Neural cell (in vitro differentiated cells): ENCODE results near the gene KLHL17. TPM values are rescaled to one million over a fixed set of nuclear protein-coding genes. Genes with fewer than 3 reads are reported as not detected.

Source experiments
- H2AFZ ChIP-seq: fragments of 200-600, 300-800 bp; sonication (generic), shearing (Covaris generic); 2 replicates; pipeline ENCODE4 v1.6.0; 2014; ENCODE audit warnings: low read depth, mild to moderate bottlenecking, antibody characterized with exemption, low read length, moderate library complexity
- H3F3A ChIP-seq: fragments of 200-600 bp; shearing (Covaris generic); 2 replicates; pipeline ENCODE4 v1.6.1; 2016; ENCODE audit warnings: mild to moderate bottlenecking, moderate library complexity, mixed read lengths, antibody characterized with exemption, low read length; ENCODE audit not compliant: insufficient read depth, poor library complexity, severe bottlenecking
- H3K27ac ChIP-seq: fragments of 200-600, 300-800 bp; sonication (generic), shearing (Covaris generic); 2 replicates; pipeline ENCODE4 v1.5.1; 2014; ENCODE audit warnings: mild to moderate bottlenecking, low read length, moderate library complexity
- H3K27me3 ChIP-seq: fragments of 300-800, 200-600 bp; sonication (generic), shearing (Covaris generic); 2 replicates; pipeline ENCODE4 v1.6.0; 2014; ENCODE audit warnings: mild to moderate bottlenecking, low read depth, low read length, moderate library complexity; ENCODE audit not compliant: insufficient read depth
- H3K36me3 ChIP-seq: fragments of 300-800, 200-600 bp; sonication (generic), shearing (Covaris generic); 2 replicates; pipeline ENCODE4 v1.5.1; 2014; ENCODE audit warnings: mild to moderate bottlenecking, antibody characterized with exemption, low read length, moderate library complexity; ENCODE audit not compliant: insufficient read depth
- H3K4me2 ChIP-seq: fragments of 300-800, 200-600 bp; sonication (generic), shearing (Covaris generic); 2 replicates; pipeline ENCODE4 v1.6.0; 2014; ENCODE audit warnings: mild to moderate bottlenecking, low read length
- H3K4me3 ChIP-seq: fragments of 300-800, 200-600 bp; sonication (generic), shearing (Covaris generic); 2 replicates; pipeline ENCODE4 v1.5.1; 2014; ENCODE audit warnings: mild to moderate bottlenecking, low read length, moderate library complexity
- H3K79me2 ChIP-seq: fragments of 200-600 bp; shearing (Covaris generic); replicated peaks from 2 replicates; pipeline ENCODE4 v1.6.0; 2014; ENCODE audit warnings: mild to moderate bottlenecking, low read length, moderate library complexity; ENCODE audit not compliant: insufficient read depth
- H3K9ac ChIP-seq: fragments of 300-800, 200-600 bp; sonication (generic), shearing (Covaris generic); 2 replicates; pipeline ENCODE4 v1.6.1; 2016; ENCODE audit warnings: mild to moderate bottlenecking, low read length, mixed read lengths
- H3K9me2 ChIP-seq: fragments of 200-600 bp; shearing (Covaris generic); 2 replicates; pipeline ENCODE4 v1.6.1; 2016; ENCODE audit warnings: mild to moderate bottlenecking, low read length, mixed read lengths; ENCODE audit not compliant: insufficient read depth
- H3K9me3 ChIP-seq: fragments of 200-600, 300-800 bp; sonication (generic), shearing (Covaris generic); 2 replicates; pipeline ENCODE4 v1.6.1; 2016; ENCODE audit warnings: mild to moderate bottlenecking, mixed run types, low read length, moderate library complexity, mixed read lengths
- H4K20me1 ChIP-seq: fragments of 200-600 bp; shearing (Covaris generic); 2 replicates; pipeline ENCODE4 v1.6.1; 2016; ENCODE audit warnings: mild to moderate bottlenecking, mixed run types; ENCODE audit not compliant: insufficient read depth
- CTCF ChIP-seq: fragments of 450-650 bp; IDR thresholded peaks from 2 replicates; pipeline ENCODE4 v1.5.1; 2014; ENCODE audit warnings: antibody characterized with exemption, mild to moderate bottlenecking, moderate library complexity; ENCODE audit not compliant: poor library complexity, severe bottlenecking
- EP300 ChIP-seq: fragments of 450-650 bp; conservative IDR thresholded peaks from 2 replicates; pipeline ENCODE4 v1.6.1; 2014; ENCODE audit warnings: antibody characterized with exemption, mild to moderate bottlenecking, moderate library complexity; ENCODE audit not compliant: poor library complexity, severe bottlenecking
- EZH2 ChIP-seq: fragments of 200-600, 300-800 bp; shearing (Covaris generic), sonication (generic); IDR thresholded peaks from 2 replicates; pipeline ENCODE4 v1.6.1; 2014; ENCODE audit warnings: antibody characterized with exemption, low read length, borderline replicate concordance, mild to moderate bottlenecking; ENCODE audit not compliant: insufficient read depth, poor library complexity, severe bottlenecking
- MXI1 ChIP-seq: fragments of 450-650 bp; conservative IDR thresholded peaks from 2 replicates; pipeline ENCODE4 v1.6.1; 2014; ENCODE audit warnings: antibody characterized with exemption, mild to moderate bottlenecking; ENCODE audit not compliant: poor library complexity, severe bottlenecking
- POLR2AphosphoS5 ChIP-seq: IDR thresholded peaks from 2 replicates; pipeline ENCODE4 v1.6.1; 2012
- RAD21 ChIP-seq: fragments of 450-650 bp; conservative IDR thresholded peaks from 2 replicates; pipeline ENCODE4 v1.6.1; 2014; ENCODE audit warnings: antibody characterized with exemption, mild to moderate bottlenecking, moderate library complexity
- REST ChIP-seq: IDR thresholded peaks from 2 replicates; pipeline ENCODE4 v1.6.1; 2012; ENCODE audit warnings: borderline replicate concordance
- SMC3 ChIP-seq: fragments of 450-650 bp; conservative IDR thresholded peaks from 2 replicates; pipeline ENCODE4 v1.6.1; 2014; ENCODE audit warnings: antibody characterized with exemption, mild to moderate bottlenecking, moderate library complexity; ENCODE audit not compliant: poor library complexity
- TAF1 ChIP-seq: IDR thresholded peaks from 2 replicates; pipeline ENCODE4 v1.6.1; 2012; ENCODE audit warnings: low read depth
- polyA plus RNA-seq: library from polyadenylated mRNA; depleted of rRNA; stranded (reverse); fragments of >200 nt; gene quantifications from 2 replicates; pipeline ENCODE4 v1.2.3, GENCODE V29; 2014

KLHL17 gene
- polyA plus RNA-seq, 1 donor from 2014 or later = 52.3 TPM

GRCh38 chr1:918843-919242, 41.5 kb upstream of the KLHL17 start:
- peaks cover 22% of the 10 kb centered on the region for H3K27me3 ChIP-seq

GRCh38 chr1:919271-919872, 41.0 kb upstream of the KLHL17 start:
- Histone ChIP-seq H3K9me2 (no peaks in the 10 kb centered on the region), H3K9me3 (no peaks in the 10 kb centered on the region), H3K27me3 (peaks cover 22% of the 10 kb centered on the region)

More at GRCh38 chr1:918843-919242, 41.5 kb upstream of the KLHL17 start:
- no peaks in the 10 kb centered on the region for H3F3A ChIP-seq
- no peaks in the 10 kb centered on the region for H3K79me2 ChIP-seq
- no peak overlapping the region for H3K4me2 ChIP-seq
- H3K36me3 ChIP-seq = no peaks in the 10 kb centered on the region
- no peaks in the 10 kb centered on the region for H4K20me1 ChIP-seq
- H3K9me3 ChIP-seq = no peaks in the 10 kb centered on the region
- no peak overlapping the region for H3K4me3 ChIP-seq
- TF ChIP-seq EZH2 (no peak), EP300 (no peak), REST (no peak), MXI1 (no peak), RAD21 (no peak), TAF1 (no peak), CTCF (no peak), SMC3 (no peak), POLR2AphosphoS5 (no peak)
- no peaks in the 10 kb centered on the region for H3K9me2 ChIP-seq
- no peak overlapping the region for H3K9ac ChIP-seq
- H3K27ac ChIP-seq = no peak overlapping the region
- H2AFZ ChIP-seq = no peak overlapping the region

More at GRCh38 chr1:919271-919872, 41.0 kb upstream of the KLHL17 start:
- no peaks in the 10 kb centered on the region for H4K20me1 ChIP-seq
- no peak overlapping the region for H3K9ac ChIP-seq
- H2AFZ ChIP-seq = no peak overlapping the region
- H3K27ac ChIP-seq = no peak overlapping the region
- no peaks in the 10 kb centered on the region for H3F3A ChIP-seq
- no peak for TF ChIP-seq EZH2
- TF ChIP-seq REST = no peak
- no peak for TF ChIP-seq MXI1
- H3K4me3 ChIP-seq = no peak overlapping the region
- H3K79me2 ChIP-seq = no peaks in the 10 kb centered on the region
- no peaks in the 10 kb centered on the region for H3K36me3 ChIP-seq
- H3K4me2 ChIP-seq = no peak overlapping the region
